IMR-90 (cell line): ENCODE results near the gene TRAPPC3L. TPM values are rescaled to one million over a fixed set of nuclear protein-coding genes. Genes with fewer than 3 reads are reported as not detected.

Experiments used
- ATAC-seq: fragments of 200-7000 bp; cut with Tn5 transposase; 2 replicates; pipeline ENCODE4 v1.9.1; 2020; ENCODE audit warnings: low read depth, mild to moderate bottlenecking, moderate library complexity
- BruUV-seq: library from RNA; stranded (reverse); fragments of 400-500 nt; replicated peaks from 2 replicates; lab custom pipeline; 2021; lab: Mats Ljungman, UMichigan
- CTCF ChIA-PET: fragments of 300-600 bp; formaldehyde crosslinking; extraction: SDS; loops from one replicate; lab custom pipeline; 2021; ENCODE audit warnings: antibody characterized with exemption; lab: Yijun Ruan, JAX
- POLR2A ChIA-PET: fragments of 300-600 bp; sonication (Branson Sonifier 250); formaldehyde crosslinking; loops from one replicate; lab custom pipeline; 2022; ENCODE audit warnings: antibody characterized with exemption; ENCODE audit not compliant: unreplicated experiment; lab: Charles Lee
- DNase-seq: peaks from one replicate; pipeline ENCODE4 v3.0.0; 2013
- H2AFZ ChIP-seq: replicated peaks from 2 replicates; pipeline ENCODE3; 2013; ENCODE audit warnings: low read length, mild to moderate bottlenecking; ENCODE audit not compliant: poor library complexity
- H2AK5ac ChIP-seq: 2 replicates; pipeline ENCODE4 v1.6.1; 2013; ENCODE audit warnings: low read depth, low read length, inconsistent platforms
- H2AK9ac ChIP-seq: replicated peaks from 2 replicates; pipeline ENCODE3; 2013; ENCODE audit warnings: mild to moderate bottlenecking, low read depth, low read length, moderate library complexity; ENCODE audit not compliant: poor library complexity
- H2BK120ac ChIP-seq: 2 replicates; pipeline ENCODE4 v1.6.1; 2013; ENCODE audit warnings: low read depth, low read length, inconsistent platforms
- H2BK15ac ChIP-seq: 3 replicates; pipeline ENCODE4 v1.6.1; 2013; ENCODE audit warnings: low read depth, low read length, inconsistent platforms
- H2BK20ac ChIP-seq: 2 replicates; pipeline ENCODE4 v1.6.1; 2013; ENCODE audit warnings: low read depth, mild to moderate bottlenecking, inconsistent platforms, low read length, moderate library complexity
- H2BK5ac ChIP-seq: 2 replicates; pipeline ENCODE4 v1.6.1; 2013; ENCODE audit warnings: mild to moderate bottlenecking, low read depth, low read length, inconsistent platforms; ENCODE audit not compliant: poor library complexity, severe bottlenecking
- H3K14ac ChIP-seq: replicated peaks from 2 replicates; pipeline ENCODE4 v1.6.1; 2013; ENCODE audit warnings: low read depth, low read length, inconsistent platforms
- H3K18ac ChIP-seq: 2 replicates; pipeline ENCODE4 v1.6.1; 2013; ENCODE audit warnings: low read depth, low read length, control low read depth
- H3K23ac ChIP-seq: 2 replicates; pipeline ENCODE4 v1.6.1; 2013; ENCODE audit warnings: low read depth, low read length, inconsistent platforms
- H3K27ac ChIP-seq: 2 replicates; pipeline ENCODE4 v1.5.1; 2013; ENCODE audit warnings: mild to moderate bottlenecking, control low read depth, low read length; ENCODE audit not compliant: insufficient read depth
- H3K27me3 ChIP-seq: 2 replicates; pipeline ENCODE4 v1.6.1; 2013; ENCODE audit warnings: low read length; ENCODE audit not compliant: control insufficient read depth, insufficient read depth
- H3K36me3 ChIP-seq: 2 replicates; pipeline ENCODE4 v1.6.1; 2013; ENCODE audit warnings: low read length, mixed read lengths; ENCODE audit not compliant: control insufficient read depth, insufficient read depth
- H3K4ac ChIP-seq: 2 replicates; pipeline ENCODE4 v1.6.1; 2013; ENCODE audit warnings: low read depth, low read length, inconsistent platforms
- H3K4me1 ChIP-seq: 2 replicates; pipeline ENCODE4 v1.6.1; 2013; ENCODE audit warnings: low read length, mixed read lengths; ENCODE audit not compliant: control insufficient read depth, insufficient read depth
- H3K4me2 ChIP-seq: 2 replicates; pipeline ENCODE4 v1.6.1; 2013; ENCODE audit warnings: low read depth, mild to moderate bottlenecking, control low read depth, low read length, moderate library complexity
- H3K4me3 ChIP-seq: 2 replicates; pipeline ENCODE4 v1.5.1; 2013; ENCODE audit warnings: low read depth, mild to moderate bottlenecking, control low read depth, low read length, moderate library complexity; ENCODE audit not compliant: insufficient read depth
- H3K56ac ChIP-seq: 2 replicates; pipeline ENCODE4 v1.6.1; 2013; ENCODE audit warnings: low read length, inconsistent platforms; ENCODE audit not compliant: insufficient read depth; ENCODE audit errors: extremely low read depth
- H3K79me1 ChIP-seq, 2 experiments: 2 replicates each; pipeline ENCODE4 v1.6.1; 2013; ENCODE audit warnings: low read length in 2 of 2, inconsistent platforms in 1 of 2, low read depth in 1 of 2
- H3K9ac ChIP-seq: 2 replicates; pipeline ENCODE4 v1.6.1; 2013; ENCODE audit warnings: low read depth, low read length, control low read depth
- H3K9me1 ChIP-seq: 2 replicates; pipeline ENCODE4 v1.6.1; 2013; ENCODE audit warnings: low read length, inconsistent platforms; ENCODE audit not compliant: insufficient read depth
- H3K9me3 ChIP-seq: 2 replicates; pipeline ENCODE4 v1.6.1; 2013; ENCODE audit warnings: low read length; ENCODE audit not compliant: control insufficient read depth, insufficient read depth
- H4K20me1 ChIP-seq: 2 replicates; pipeline ENCODE4 v1.6.1; 2013; ENCODE audit warnings: low read length, inconsistent platforms; ENCODE audit not compliant: insufficient read depth
- H4K5ac ChIP-seq: 2 replicates; pipeline ENCODE4 v1.6.1; 2013; ENCODE audit warnings: mild to moderate bottlenecking, low read depth, low read length, control low read depth
- H4K8ac ChIP-seq, 2 experiments: 2 replicates each; pipeline ENCODE4 v1.6.1; 2013; ENCODE audit warnings: low read depth in 2 of 2, low read length in 2 of 2, control low read depth in 1 of 2, inconsistent platforms in 1 of 2
- H4K91ac ChIP-seq: 2 replicates; pipeline ENCODE4 v1.6.1; 2013; ENCODE audit warnings: low read depth, low read length, inconsistent platforms; ENCODE audit not compliant: insufficient read depth
- BHLHE40 ChIP-seq: fragments of 150-350 bp; IDR thresholded peaks from 2 replicates; pipeline ENCODE4 v1.6.1; 2016; ENCODE audit warnings: mild to moderate bottlenecking, low read depth, low read length
- FOS ChIP-seq: fragments of 150-350 bp; IDR thresholded peaks from 2 replicates; pipeline ENCODE4 v1.6.1; 2016; ENCODE audit warnings: low read depth, low read length
- MAFK ChIP-seq: IDR thresholded peaks from 2 replicates; pipeline ENCODE4 v1.6.1; 2012; ENCODE audit warnings: low read depth, low read length, improper control_type of control experiment
- NFE2L2 ChIP-seq: fragments of 150-350 bp; IDR thresholded peaks from 2 replicates; pipeline ENCODE4 v1.6.1; 2016; ENCODE audit warnings: low read depth, mild to moderate bottlenecking, low read length
- POLR2A ChIP-seq: IDR thresholded peaks from 2 replicates; pipeline ENCODE4 v1.6.1; 2012; ENCODE audit warnings: mild to moderate bottlenecking, low read depth, low read length
- dilution Hi-C: fragments of 300-500 bp; cut with HindIII; formaldehyde crosslinking; loops from one replicate; pipeline ENCODE4 v1.14.3; 2018; ENCODE audit warnings: low sequenced_read_pairs; ENCODE audit not compliant: unreplicated experiment
- in situ Hi-C: fragments of 300-500 bp; cut with MboI; formaldehyde crosslinking; loops from 3 replicates; pipeline ENCODE4 v1.14.3; 2019; ENCODE audit warnings: low sequenced_read_pairs, inconsistent platforms, mixed read lengths
- intact Hi-C: fragments of 100-400 bp; cut with micrococcal nuclease; formaldehyde crosslinking; loops from 2 replicates; pipeline ENCODE4 v1.10.0; 2022
- polyA plus RNA-seq, 3 experiments: library from polyadenylated mRNA; depleted of rRNA; stranded (reverse); fragments of >200 nt; gene quantifications; 2 replicates each; pipeline ENCODE4 v1.2.3, GENCODE V29; 2012; ENCODE audit warnings: low replicate concordance in 1 of 3
- total RNA-seq: library from RNA; depleted of rRNA; stranded (reverse); fragments of >200 nt; gene quantifications from 2 replicates; pipeline ENCODE4 v1.2.3, GENCODE V29; 2012

TRAPPC3L gene
- total and polyA plus RNA-seq, 2 of the 4 experiments (the other 2 are of a cell fraction) = 0.03 TPM; not detected in 1

GRCh38 chr6:116586276-116586675 is 40.8 kb upstream of the TRAPPC3L start:
- H3K9me1 ChIP-seq = no peaks in the 10 kb centered on the region
- intact Hi-C loops (loop anchor here (5.0 kb wide), 1 partner anchor 66 kb away; no protein-coding TSS in a partner anchor), dilution Hi-C loops (no loop called here), in situ Hi-C loops (no loop called here)
- TF ChIP-seq FOS = no peak
- no peak for TF ChIP-seq POLR2A
- no peak for TF ChIP-seq NFE2L2
- TF ChIP-seq MAFK = no peak
- no peak for TF ChIP-seq BHLHE40
- no peak overlapping the region for H3K27ac ChIP-seq
- no peak overlapping the region for H3K9ac ChIP-seq
- H2BK5ac ChIP-seq = no peak overlapping the region
- H3K36me3 ChIP-seq = peaks cover 15% of the 10 kb centered on the region
- BruUV-seq = no TSS peak
- no peak overlapping the region for H3K56ac ChIP-seq
- CTCF ChIA-PET = no interaction called here
- H2BK120ac ChIP-seq = no peak overlapping the region
- no peak overlapping the region for H2AK5ac ChIP-seq
- no peaks in the 10 kb centered on the region for H3K9me3 ChIP-seq
- no peak overlapping the region for H3K14ac ChIP-seq
- H4K8ac ChIP-seq = no peak overlapping the region
- no peak overlapping the region for H2BK15ac ChIP-seq
- H3K79me1 ChIP-seq = peaks cover 9 to 15% of the 10 kb centered on the region in 2 experiments; a peak in 3 of 4 replicates
- H3K4me2 ChIP-seq = no peak overlapping the region
- ATAC-seq (no peak), DNase-seq (no peak)
- H2BK20ac ChIP-seq = no peak overlapping the region
- no peak overlapping the region for H3K18ac ChIP-seq
- H4K91ac ChIP-seq = no peak overlapping the region
- H4K20me1 ChIP-seq = no peaks in the 10 kb centered on the region
- H3K23ac ChIP-seq = no peak overlapping the region
- no peak overlapping the region for H3K4me3 ChIP-seq
- H3K4me1 ChIP-seq = no peaks in the 10 kb centered on the region
- H4K5ac ChIP-seq = no peak overlapping the region
- H2AK9ac ChIP-seq = no peak overlapping the region
- no peak overlapping the region for H3K4ac ChIP-seq
- POLR2A ChIA-PET = no interaction called here
- no peak overlapping the region for H2AFZ ChIP-seq
- no peaks in the 10 kb centered on the region for H3K27me3 ChIP-seq
